HEK293T (cell line): ENCODE results near the gene FAM240A.

Experiments
- CTCF ChIA-PET: fragments of 350-600 bp; formaldehyde crosslinking; extraction: SDS; loops from one replicate; lab custom pipeline; 2021; ENCODE audit warnings: antibody characterized with exemption, inconsistent platforms; lab: Yijun Ruan, JAX
- POLR2A ChIA-PET: fragments of 350-600 bp; formaldehyde crosslinking; extraction: SDS; loops from one replicate; lab custom pipeline; 2020; ENCODE audit warnings: antibody characterized with exemption, inconsistent platforms; lab: Yijun Ruan, JAX
- DNase-seq: peaks from one replicate; pipeline ENCODE4 v3.0.0; 2012; ENCODE audit warnings: mixed read lengths; ENCODE audit errors: extremely low spot score
- ARNT ChIP-seq: fragments of 450-650 bp; IDR thresholded peaks from 2 replicates; pipeline ENCODE4 v1.6.1; 2017; ENCODE audit warnings: mild to moderate bottlenecking
- BHLHE40 ChIP-seq: fragments of 450-650 bp; IDR thresholded peaks from 2 replicates; pipeline ENCODE4 v1.6.1; 2016; ENCODE audit warnings: mild to moderate bottlenecking, moderate library complexity, borderline replicate concordance
- CTBP1 ChIP-seq: fragments of 450-650 bp; IDR thresholded peaks from 2 replicates; pipeline ENCODE4 v1.6.1; 2016; ENCODE audit warnings: borderline replicate concordance
- ELF4 ChIP-seq: fragments of 450-650 bp; IDR thresholded peaks from 2 replicates; pipeline ENCODE4 v1.6.1; 2017; ENCODE audit warnings: antibody characterized with exemption
- FOXA1 ChIP-seq: fragments of 450-650 bp; IDR thresholded peaks from 2 replicates; pipeline ENCODE4 v1.6.1; 2016; ENCODE audit warnings: mild to moderate bottlenecking
- FOXK2 ChIP-seq: fragments of 450-650 bp; IDR thresholded peaks from 2 replicates; pipeline ENCODE4 v1.6.1; 2016; ENCODE audit warnings: mild to moderate bottlenecking
- FOXM1 ChIP-seq: fragments of 450-650 bp; IDR thresholded peaks from 2 replicates; pipeline ENCODE4 v1.6.1; 2017; ENCODE audit warnings: mild to moderate bottlenecking, borderline replicate concordance
- HDGF ChIP-seq: fragments of 450-650 bp; IDR thresholded peaks from 2 replicates; pipeline ENCODE4 v1.6.1; 2017; ENCODE audit warnings: antibody characterized with exemption, borderline replicate concordance
- L3MBTL2 ChIP-seq: fragments of 450-650 bp; conservative IDR thresholded peaks from 2 replicates; pipeline ENCODE4 v1.6.1; 2016; ENCODE audit warnings: mild to moderate bottlenecking
- LEF1 ChIP-seq: fragments of 450-650 bp; IDR thresholded peaks from 2 replicates; pipeline ENCODE4 v1.6.1; 2017; ENCODE audit warnings: mild to moderate bottlenecking, borderline replicate concordance
- NFRKB ChIP-seq: fragments of 450-650 bp; IDR thresholded peaks from 2 replicates; pipeline ENCODE4 v1.6.1; 2016; ENCODE audit warnings: mild to moderate bottlenecking, moderate library complexity
- PKNOX1 ChIP-seq: fragments of 450-650 bp; IDR thresholded peaks from 2 replicates; pipeline ENCODE4 v1.6.1; 2016
- SP1 ChIP-seq: fragments of 450-650 bp; IDR thresholded peaks from 2 replicates; pipeline ENCODE4 v1.6.1; 2017
- SUZ12 ChIP-seq: fragments of 450-650 bp; IDR thresholded peaks from 2 replicates; pipeline ENCODE4 v1.6.1; 2016; ENCODE audit warnings: mild to moderate bottlenecking
- TARDBP ChIP-seq: fragments of 450-650 bp; IDR thresholded peaks from 2 replicates; pipeline ENCODE4 v1.6.1; 2016
- ZNF384 ChIP-seq: fragments of 450-650 bp; IDR thresholded peaks from 2 replicates; pipeline ENCODE4 v1.6.1; 2016

Gene FAM240A

GRCh38 chr3:46664971-46665762 is 52.8 kb downstream of the FAM240A start:
- CTCF ChIA-PET: interaction anchor here (0.7 to 1.4 kb wide), 2 partner anchors 9 to 66 kb away, joined by 3 to 7 read pairs; no protein-coding TSS in a partner anchor
- POLR2A ChIA-PET: no interaction called here

GRCh38 chr3:46665763-46666452 is 53.6 kb downstream of the FAM240A start:
- DNase-seq: no peak
- TF ChIP-seq SP1 (no peak), PKNOX1 (no peak), BHLHE40 (no peak), FOXM1 (no peak), ARNT (no peak), L3MBTL2 (no peak), TARDBP (no peak), FOXK2 (no peak), NFRKB (no peak)
- POLR2A ChIA-PET: no interaction called here
- CTCF ChIA-PET: no interaction called here

More at GRCh38 chr3:46664971-46665762, 52.8 kb downstream of the FAM240A start:
- no peak for TF ChIP-seq FOXM1
- no peak for DNase-seq

DNA sequence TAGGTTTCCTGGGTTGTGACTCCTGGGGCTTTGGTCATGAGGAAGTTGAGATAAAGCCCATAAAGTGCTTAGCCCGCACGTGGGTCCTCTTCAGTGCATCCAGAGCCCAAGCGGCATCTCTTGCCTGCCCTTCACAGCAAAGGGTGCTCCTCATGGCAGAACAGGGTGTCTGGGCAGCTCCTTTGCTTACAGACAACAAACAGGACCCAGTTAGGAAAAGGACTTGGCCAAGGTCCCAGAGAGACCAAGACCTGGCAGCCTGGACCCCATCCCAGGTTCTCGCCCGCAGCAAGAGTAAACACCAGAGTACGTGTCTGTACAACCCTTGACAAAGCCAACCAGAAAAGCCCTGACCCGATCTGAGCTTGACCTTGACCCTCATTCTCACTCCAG is 54.1 kb downstream of the FAM240A start:
- ChIA-PET CTCF (no interaction called here), POLR2A (no interaction called here)
- DNase-seq: no peak
- TF ChIP-seq SUZ12: no peak
- no peak for TF ChIP-seq TARDBP
- no peak for TF ChIP-seq PKNOX1
- TF ChIP-seq BHLHE40: no peak
- TF ChIP-seq CTBP1: no peak
- no peak for TF ChIP-seq L3MBTL2
- no peak for TF ChIP-seq LEF1
- TF ChIP-seq ARNT: no peak
- TF ChIP-seq FOXK2: no peak
- TF ChIP-seq FOXA1: no peak
- TF ChIP-seq ELF4: no peak
- no peak for TF ChIP-seq ZNF384
- no peak for TF ChIP-seq NFRKB
- no peak for TF ChIP-seq HDGF
- TF ChIP-seq SP1: no peak
- TF ChIP-seq FOXM1: no peak

- ChIA-PET POLR2A (no interaction called here), CTCF (no interaction called here)
- no peak for DNase-seq
- TF ChIP-seq CTBP1 (no peak), FOXA1 (no peak), L3MBTL2 (no peak), HDGF (no peak), FOXM1 (no peak), ZNF384 (no peak), TARDBP (no peak), NFRKB (no peak), SP1 (no peak), SUZ12 (no peak), BHLHE40 (no peak), PKNOX1 (no peak), FOXK2 (no peak), ELF4 (no peak), LEF1 (no peak)
Observed at GRCh38 chr3:46667061-46667621, 54.8 kb downstream of the FAM240A start.

GRCh38 chr3:46667657-46668056 is 55.3 kb downstream of the FAM240A start:
- ChIA-PET POLR2A (no interaction called here), CTCF (no interaction called here)
- no peak for TF ChIP-seq HDGF
- no peak for TF ChIP-seq L3MBTL2
- no peak for TF ChIP-seq ELF4
- TF ChIP-seq ARNT: no peak
- no peak for TF ChIP-seq ZNF384
- TF ChIP-seq NFRKB: no peak
- no peak for TF ChIP-seq TARDBP
- no peak for TF ChIP-seq SUZ12
- no peak for DNase-seq

- ChIA-PET CTCF (no interaction called here), POLR2A (no interaction called here)
- TF ChIP-seq SP1 (no peak), BHLHE40 (no peak), PKNOX1 (no peak), LEF1 (no peak), FOXA1 (no peak), TARDBP (no peak), NFRKB (no peak), FOXK2 (no peak), FOXM1 (no peak), ARNT (no peak)
- DNase-seq: no peak
Observed at GRCh38 chr3:46668116-46668515, 55.8 kb downstream of the FAM240A start.
